ENCODE measurements around the gene ASCC2.

The ASCC2 gene

DNA sequence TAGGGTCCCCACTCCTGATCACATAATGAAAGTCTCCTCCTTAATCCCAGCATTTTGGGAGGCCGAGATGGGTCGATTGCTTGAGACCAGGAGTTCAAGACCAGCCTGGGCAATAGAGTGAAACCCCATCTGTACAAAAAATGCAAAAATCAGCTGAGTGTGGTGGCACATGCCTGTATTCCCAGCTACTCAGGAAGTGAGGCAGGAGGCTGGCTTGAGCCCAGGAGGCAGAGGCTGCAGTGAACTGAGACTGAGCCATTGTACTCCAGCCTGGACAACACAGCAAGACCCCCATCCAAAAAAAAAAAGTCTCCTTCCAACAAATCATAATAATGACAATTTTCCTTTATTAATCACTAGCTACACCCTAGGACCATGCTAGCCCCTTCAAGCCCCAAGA lies 86.4 kb downstream of the ASCC2 start:
- no peak for DNase-seq

GRCh38 chr22:29750559-29751538 lies 87.2 kb downstream of the ASCC2 start:
- no peak for DNase-seq

DNA sequence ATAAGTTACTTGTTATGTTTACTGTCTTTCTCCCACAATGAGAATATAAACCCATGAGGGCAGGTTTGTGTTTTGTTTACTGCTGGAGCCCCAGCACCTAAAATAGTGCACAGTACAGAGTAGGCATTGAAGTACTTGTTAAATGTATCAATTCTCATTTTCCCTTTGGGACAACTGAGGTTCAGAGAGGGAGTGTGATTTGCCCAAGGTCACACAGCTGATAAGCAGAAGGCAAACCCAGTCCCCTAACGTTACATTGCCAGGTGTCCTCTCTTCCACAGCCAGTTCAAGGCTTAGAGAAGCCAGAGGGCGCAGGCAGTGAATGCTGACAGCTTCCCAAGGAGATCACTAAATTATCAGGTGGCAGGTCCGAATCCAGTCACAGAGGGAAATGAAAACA lies 88.0 kb downstream of the ASCC2 start:
- no peak for DNase-seq

DNA sequence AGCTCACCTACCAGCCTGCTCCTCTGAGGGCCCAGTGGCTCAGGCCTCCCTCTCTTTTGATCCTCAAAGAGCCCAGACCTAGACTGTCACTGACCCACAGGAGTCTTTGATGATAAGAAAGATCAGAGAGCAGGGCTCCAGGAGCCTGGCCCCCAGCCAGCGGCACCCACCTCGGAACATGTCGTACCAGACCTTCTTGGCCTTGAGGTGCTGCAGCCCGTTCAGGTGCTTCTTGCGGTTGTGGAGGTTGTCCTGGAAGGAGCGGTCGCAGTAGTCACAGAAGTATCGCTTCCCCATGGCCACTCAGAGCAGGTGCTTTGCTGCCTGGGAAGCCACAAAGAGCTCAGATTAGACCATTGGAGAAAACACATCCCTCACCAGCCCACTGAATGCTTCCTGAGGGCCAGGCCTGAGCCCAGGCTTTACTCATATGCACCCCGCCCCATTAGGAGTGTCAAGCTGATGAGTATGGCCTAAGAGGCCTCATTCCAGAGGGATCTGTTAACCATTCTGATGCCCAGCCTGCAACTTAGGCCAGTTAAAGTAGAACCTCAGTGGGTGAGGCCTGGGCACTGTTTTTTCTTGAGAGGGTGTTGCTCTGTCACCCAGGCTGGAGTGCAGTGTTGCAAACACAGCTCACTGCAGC lies 89.7 kb downstream of the ASCC2 start:
- no peak for DNase-seq

GRCh38 chr22:29747832-29748231 lies 90.2 kb downstream of the ASCC2 start:
- no peak for DNase-seq

DNA sequence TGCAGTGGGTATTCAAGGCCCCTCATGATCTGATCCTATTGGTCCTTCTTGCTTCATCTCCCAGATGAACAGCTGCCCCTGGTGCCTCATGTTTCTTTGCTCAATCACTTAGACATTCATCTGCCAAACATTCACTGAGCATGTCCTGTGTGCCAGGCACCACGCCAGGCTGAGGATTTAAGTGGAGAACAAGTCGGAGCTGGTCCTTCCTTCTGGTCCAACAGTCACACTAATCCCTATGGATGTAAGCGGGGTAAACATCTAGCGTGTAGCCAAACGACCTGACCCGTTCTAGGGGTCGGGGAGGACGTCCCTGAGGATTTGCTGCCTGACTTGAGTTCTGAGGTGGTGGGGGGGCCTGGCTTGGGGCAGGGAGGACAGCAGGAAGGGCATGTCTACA lies 93.2 kb downstream of the ASCC2 start:
- no peak for DNase-seq

DNA sequence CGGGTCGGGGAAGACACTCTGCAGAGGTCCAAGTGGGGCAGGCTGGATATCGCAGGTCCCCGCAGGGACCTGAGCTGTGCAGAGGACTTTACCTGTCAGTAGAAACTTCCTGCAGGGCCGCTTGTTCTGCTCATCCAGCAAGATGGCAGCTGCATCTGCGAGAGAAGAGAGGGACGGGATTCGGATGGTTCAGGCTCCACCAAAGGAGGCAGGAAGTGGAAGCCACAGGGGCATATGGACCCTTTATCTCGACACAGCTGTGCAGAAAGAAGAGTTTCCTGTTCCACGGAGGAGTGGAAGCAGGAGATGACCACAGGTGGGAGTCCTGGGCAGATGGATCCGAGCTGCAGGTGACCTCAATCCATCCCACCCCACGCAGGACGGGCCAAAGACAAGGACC lies 95.7 kb downstream of the ASCC2 start:
- DNase-seq, result no peak

- no peak for DNase-seq
Measured at GRCh38 chr22:29741926-29742325, 96.1 kb downstream of the ASCC2 start.

DNA sequence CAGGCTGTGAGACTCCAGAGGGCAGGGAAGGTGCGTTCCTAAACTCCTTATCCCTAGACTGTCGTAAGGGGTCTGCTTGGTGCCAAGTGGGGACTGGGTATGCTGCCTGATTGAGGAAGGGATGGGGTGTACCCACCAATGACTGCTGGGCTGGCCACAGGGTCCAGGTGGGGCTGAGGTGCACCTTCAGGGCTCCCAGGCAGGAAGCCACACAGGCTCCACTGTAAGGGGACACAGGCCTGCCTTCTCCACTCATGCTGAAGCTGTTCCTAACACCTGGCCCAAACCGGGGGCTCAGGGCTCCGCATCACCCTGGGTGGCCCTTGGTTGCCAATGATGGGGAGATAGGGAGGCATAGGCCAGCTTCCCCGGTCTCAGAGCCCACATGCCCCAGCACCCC lies 97.9 kb downstream of the ASCC2 start:
- DNase-seq, result no peak

- no peak for DNase-seq
Measured at GRCh38 chr22:29739346-29739875, 98.7 kb downstream of the ASCC2 start.
